Astrocyte of the cerebellum (primary cell): Measurements from ENCODE around the gene EEA1.

Source experiments
- DNase-seq: peaks from one replicate; pipeline ENCODE4 v3.0.0-alpha.2; 2011; ENCODE audit warnings: low read depth
- H3K4me3 ChIP-seq: 2 replicates; pipeline ENCODE4 v1.5.1; 2011; ENCODE audit warnings: mild to moderate bottlenecking, low read depth, low read length, moderate library complexity
- in situ Hi-C: cut with HindIII; loops from 2 replicates; pipeline ENCODE4 v1.10.0; 2017; ENCODE audit warnings: low sequenced_read_pairs
- TF ChIP-seq, protein P1 (sequence below): IDR thresholded peaks from 2 replicates; pipeline ENCODE4 v1.5.1; 2012; ENCODE audit warnings: low read length, low read depth, moderate library complexity, mild to moderate bottlenecking; ENCODE audit errors: missing control alignments

Gene EEA1

DNA sequence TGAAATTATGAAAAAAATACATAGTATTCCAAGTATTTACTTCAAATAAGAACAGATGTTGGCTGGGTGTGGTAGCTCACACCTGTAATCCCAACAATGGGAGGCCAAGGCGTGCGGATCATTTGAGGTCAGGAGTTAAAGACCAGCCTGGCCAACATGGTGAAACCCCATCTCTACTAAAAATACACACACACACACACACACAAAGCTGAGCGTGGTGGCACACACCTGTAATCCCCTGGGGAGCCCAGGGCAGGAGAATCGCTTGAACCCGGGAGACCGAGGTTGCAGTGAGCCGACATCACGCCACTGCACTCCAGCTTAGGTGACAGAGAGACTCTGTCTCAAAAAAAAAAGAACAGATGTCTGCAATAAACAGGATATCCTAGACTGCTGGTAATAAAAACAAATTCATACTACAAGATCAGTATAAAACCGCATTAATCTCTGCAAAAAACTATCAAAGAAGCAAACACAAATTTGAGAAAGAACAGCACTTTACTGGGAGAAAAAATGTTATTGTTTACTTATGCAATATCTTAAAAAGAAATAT is 23.8 kb downstream of the EEA1 start:
- in situ Hi-C loops: no loop called here
- no peak overlapping the region for H3K4me3 ChIP-seq
- TF ChIP-seq, protein P1, sequence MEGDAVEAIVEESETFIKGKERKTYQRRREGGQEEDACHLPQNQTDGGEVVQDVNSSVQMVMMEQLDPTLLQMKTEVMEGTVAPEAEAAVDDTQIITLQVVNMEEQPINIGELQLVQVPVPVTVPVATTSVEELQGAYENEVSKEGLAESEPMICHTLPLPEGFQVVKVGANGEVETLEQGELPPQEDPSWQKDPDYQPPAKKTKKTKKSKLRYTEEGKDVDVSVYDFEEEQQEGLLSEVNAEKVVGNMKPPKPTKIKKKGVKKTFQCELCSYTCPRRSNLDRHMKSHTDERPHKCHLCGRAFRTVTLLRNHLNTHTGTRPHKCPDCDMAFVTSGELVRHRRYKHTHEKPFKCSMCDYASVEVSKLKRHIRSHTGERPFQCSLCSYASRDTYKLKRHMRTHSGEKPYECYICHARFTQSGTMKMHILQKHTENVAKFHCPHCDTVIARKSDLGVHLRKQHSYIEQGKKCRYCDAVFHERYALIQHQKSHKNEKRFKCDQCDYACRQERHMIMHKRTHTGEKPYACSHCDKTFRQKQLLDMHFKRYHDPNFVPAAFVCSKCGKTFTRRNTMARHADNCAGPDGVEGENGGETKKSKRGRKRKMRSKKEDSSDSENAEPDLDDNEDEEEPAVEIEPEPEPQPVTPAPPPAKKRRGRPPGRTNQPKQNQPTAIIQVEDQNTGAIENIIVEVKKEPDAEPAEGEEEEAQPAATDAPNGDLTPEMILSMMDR: no peak
- no peak for DNase-seq

DNA sequence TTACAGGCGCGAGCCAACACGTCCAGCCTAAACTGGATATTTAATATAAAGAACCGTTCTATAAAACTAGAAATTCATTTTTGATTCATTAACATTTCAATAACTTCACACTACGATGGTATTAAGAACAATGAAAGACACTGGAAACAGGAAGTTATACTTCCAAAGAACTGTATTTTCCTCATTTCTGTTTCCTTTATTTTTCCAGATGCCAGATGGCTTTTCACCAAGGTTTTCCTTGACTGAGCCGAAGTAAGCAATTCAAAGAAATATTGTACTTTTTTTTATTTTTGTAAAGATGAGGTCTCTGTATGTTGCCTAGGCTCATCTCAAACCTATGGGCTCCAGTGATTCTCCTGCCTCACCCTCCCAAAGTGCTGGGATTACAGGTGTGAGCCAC is 28.2 kb downstream of the EEA1 start:
- in situ Hi-C loops: no loop called here
- no peak overlapping the region for H3K4me3 ChIP-seq
- TF ChIP-seq, protein P1: no peak
- DNase-seq: no peak

DNA sequence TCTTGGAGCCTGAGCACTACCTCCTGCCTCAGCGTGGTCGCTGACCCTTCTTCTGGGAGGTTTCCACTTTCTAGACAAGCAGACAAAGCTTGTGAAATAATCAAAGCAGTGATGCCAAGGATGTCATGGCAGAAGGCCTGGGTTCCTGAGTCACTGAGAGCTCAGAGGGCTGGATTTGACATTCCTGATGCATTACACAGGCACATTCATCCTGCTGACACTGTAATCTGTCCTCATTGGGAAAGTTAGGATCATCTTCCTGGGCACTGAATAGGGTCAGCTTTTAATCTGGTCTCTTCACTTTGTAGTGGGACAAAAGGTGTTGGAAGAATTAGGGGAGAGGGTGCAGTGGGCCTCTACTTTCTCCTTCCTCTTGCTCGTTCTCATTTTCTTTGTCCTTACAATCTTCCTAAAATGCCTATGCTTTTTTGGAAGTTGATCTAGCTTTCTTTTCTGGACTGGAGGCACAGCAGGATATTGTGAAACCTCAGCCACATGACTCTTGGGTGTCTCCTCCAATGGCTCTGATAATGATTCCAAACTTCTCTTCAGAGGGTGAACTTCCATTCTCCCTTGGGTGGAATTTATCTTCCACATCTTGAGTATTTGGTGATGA is 29.6 kb downstream of the EEA1 start:
- TF ChIP-seq, protein P1: no peak
- in situ Hi-C loops: no loop called here
- no peak overlapping the region for H3K4me3 ChIP-seq
- DNase-seq: peak; percentile 96

DNA sequence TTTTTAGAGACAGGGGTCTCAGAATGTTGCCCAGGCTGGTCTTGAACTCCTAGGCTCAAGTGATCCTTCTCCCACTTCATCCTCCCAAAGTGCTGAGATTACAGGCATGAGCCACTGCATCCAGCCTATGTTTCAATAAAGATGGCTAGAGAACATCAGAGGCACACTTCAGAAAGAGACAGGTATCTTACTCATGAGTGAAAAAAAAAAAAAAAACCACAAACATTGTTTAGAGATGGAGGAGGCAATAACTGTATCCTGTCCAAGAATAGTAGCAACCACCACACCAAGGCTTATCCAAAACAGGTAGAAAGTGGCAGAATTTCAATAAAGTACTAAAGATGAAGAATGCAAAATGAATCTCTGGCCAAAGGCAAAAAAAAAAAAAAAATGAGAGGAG is 30.3 kb downstream of the EEA1 start:
- no peak overlapping the region for H3K4me3 ChIP-seq
- in situ Hi-C loops: no loop called here
- TF ChIP-seq, protein P1: no peak
- no peak for DNase-seq

DNA sequence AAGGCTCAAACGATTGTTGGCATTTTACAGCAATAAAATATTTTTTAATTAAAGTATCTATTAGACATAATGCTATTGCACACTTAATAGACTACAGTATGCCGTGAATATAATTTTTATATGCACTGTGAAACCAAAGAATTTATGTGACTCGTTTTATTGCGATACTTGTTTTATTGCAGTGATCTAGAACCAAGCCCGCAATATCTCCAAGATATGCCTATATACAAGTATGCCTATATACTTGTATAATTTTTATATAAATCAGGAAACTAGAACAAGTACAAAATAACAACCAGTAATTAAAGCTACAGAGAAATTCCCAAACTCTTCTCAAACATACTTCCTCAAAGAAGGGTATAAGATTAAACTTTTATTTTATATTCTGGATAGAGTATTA is 31.3 kb downstream of the EEA1 start:
- in situ Hi-C loops: no loop called here
- no peak for DNase-seq
- no peak overlapping the region for H3K4me3 ChIP-seq

DNA sequence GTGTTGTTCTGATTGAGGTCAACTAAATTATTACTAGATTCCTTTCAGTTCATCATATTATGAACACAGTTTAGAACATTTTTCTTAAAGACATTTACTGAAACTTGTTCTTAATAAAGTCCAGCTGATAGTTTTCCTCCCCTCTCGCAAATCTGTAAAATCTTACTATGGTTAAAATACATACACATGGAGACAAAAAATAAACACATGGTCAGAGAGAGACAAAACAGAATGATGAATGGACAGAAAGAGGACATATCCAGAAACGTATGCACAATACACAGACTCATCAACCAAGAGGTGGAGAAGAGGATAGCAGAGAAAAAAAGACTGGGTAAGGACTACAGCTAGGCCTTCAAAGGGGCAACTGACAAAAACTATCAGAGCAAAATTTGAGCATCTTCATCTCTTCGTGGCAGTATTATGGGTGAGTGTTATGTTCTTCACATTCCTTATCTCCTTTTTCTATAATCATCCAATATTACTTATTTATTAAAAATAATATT is 38.4 kb downstream of the EEA1 start:
- no peak overlapping the region for H3K4me3 ChIP-seq
- DNase-seq: no peak
- TF ChIP-seq, protein P1: no peak
- in situ Hi-C loops: no loop called here

More for the DNA sequence above, 31.3 kb downstream of the EEA1 start:
- TF ChIP-seq, protein P1: no peak
